Bone marrow (tissue), 2 donors: ENCODE results near the gene GPR183.
"Not testable (repeated sequence)": the region's sequence is repeated elsewhere in the genome, so short reads cannot be mapped to it uniquely, and the experiment has no call there.

ENCODE experiments used
- DNase-seq, 2 donors: peaks; one replicate each; lab custom pipeline; 2025; lab: John Stamatoyannopoulos, UW

GPR183 gene

DNA sequence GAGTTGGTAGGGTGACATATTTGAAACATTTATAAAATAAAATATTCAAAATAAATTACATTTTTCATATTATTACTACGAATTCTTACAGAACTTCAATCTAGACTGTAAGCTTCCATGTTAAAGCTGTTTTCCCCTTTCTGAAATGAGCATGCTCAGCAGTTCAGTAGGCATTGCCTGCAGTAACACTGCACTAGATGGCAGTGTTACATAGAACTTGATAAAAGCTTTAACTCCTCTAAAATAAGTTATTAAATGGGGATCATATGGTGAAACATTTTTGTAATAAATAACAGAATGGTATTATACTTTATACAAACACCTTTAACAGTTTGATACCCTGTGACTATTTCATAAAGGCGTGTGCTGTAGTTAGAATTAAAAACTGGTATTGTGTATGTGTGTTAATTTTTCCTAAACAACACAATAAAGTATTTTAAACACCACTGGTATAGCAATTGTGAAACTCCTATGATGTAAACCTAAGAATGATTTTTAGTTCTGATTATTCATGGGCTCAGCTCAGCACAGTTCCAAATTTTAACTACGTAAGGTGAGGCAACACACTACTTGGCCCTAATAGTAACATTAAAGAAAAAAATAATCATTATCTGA is 37.5 kb downstream of the GPR183 start:
- DNase-seq, result peak in 1 of 2 donors; percentile 56

DNA sequence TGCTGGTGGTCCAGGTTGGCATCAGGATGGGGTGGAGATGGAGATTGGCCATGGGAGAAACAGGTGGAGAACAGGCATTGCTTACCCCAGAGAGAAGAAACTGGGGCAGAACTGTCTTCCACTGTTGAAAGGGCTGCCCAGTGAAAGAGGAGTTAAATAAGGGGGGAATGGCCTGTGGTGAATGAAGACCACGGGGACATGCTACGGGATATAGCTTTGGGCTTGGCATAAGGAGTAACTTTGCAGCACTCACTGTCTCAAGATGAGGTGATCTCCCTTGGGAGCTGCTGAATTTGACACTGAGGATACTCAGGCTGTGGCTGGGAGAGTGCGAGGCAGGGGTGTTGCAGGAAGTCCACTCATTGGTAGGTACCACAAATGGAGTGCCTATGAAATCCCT is 38.4 kb downstream of the GPR183 start:
- DNase-seq, result no peak

DNA sequence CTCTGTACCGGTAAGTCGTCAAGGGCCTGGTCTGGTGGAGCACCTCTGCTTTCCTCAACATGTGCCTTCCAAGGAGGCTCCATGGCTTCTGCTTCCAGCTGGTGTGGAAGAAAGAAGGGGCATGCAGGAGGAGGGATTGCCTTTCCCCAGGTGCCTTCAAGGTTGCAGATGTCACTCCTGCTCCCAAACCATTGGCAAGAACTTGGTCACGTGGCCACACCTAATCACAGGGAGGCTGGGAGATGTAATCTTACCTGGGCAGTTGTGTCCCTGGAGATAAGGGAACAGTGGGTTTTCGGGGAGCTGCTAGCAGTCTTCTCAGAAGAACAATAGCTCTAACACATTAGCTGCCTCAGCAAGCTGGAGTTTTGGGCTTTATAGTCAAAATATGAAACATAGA is 39.3 kb downstream of the GPR183 start:
- DNase-seq, result no peak

DNA sequence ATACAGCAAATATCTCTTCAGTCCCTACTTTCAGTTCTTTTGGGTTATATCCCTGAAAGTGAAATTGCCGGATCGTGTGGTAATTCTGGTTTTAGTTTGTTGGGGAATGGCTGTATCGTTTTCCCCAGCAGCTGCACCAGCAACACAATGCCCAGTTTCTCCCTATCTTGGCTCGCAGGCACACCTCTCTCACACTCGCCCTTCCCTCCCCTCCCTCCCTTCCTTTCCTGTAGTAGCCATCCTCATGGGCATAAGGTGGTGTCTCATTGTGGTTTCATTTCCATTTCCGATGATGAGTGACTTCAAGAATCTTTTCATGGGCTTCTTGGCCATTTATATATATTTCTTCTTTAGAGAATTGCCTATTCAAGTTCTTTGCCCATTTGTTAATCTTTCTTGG is 40.4 kb downstream of the GPR183 start:
- DNase-seq, result no peak

DNA sequence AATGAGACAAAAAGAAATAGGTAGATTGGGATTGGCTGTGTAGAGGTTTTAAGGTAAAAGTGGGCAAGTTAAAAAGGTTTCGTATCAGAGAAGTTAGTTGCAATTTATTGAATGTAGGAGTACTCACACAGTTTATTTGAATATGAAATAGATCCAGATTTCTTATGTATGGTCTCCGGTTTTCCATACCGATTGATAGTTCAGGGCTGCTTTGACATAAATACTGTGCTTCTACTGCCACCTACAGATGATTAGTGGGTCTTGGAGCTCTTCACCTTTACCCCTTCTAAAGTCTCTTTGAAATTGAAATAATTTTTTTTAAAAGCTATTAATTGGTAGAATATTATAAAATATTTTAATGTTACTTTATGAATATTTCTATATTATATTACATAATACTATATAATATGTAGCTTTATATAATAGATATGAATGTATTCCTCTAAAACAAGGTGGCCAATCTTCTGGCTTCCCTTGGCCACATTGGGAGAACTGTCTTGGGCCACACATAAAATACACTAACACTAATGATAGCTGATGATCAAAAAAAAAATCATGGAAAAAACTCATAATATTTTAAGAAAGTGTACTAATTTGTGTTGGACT is 41.3 kb downstream of the GPR183 start:
- DNase-seq, result peak in 1 of 2 donors; percentile 44

DNA sequence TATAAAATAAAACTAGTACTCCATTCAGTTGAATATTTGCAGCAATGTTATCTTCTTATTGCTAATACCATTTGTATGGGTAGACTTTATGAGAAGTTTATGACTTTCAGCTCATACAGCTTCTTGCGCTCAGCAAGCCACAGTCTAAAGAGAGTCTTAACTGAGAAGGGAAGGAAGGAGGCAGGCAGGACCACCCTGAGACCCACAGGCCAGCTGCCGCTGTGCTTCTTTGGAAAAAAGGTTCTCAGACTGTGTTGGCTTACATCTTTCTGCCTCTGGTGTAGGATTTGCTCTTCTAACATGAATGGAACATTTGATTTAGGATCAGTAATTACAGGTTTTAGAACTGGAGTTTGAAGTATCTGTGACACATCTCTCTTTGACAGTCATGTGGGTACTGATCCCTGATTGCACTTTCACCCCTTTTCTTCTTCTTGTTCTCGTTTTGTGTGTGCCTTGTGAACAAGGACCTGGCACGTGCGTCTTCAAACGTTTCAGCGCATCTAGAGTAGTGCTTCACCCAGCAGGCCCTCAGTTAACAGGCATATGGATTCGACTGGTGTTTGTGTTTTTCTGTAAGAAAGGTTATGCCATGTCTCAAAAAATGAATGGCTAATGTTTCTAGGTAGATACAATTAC is 41.9 kb downstream of the GPR183 start:
- DNase-seq, result no peak

DNA sequence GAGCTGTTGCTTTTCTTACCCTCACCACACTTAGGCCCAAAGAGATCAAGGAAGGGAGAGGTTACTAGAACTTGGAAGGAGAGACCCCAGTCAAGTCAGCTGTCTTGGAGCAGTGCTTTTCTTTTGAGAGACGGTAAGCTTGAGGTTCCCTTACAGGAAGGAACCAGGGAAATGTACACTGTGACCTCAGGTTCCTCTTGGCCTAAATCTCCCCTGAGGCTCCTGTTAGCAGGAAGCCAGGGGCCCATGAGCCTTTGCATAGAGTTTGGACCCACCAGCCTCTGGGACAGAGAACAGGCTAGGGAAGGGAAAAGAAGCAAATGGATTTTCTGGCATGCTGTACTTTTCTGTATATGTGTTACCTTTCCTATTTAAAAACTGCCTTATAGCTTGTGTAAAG is 43.1 kb downstream of the GPR183 start:
- DNase-seq, result peak in 1 of 2 donors; percentile 30

DNA sequence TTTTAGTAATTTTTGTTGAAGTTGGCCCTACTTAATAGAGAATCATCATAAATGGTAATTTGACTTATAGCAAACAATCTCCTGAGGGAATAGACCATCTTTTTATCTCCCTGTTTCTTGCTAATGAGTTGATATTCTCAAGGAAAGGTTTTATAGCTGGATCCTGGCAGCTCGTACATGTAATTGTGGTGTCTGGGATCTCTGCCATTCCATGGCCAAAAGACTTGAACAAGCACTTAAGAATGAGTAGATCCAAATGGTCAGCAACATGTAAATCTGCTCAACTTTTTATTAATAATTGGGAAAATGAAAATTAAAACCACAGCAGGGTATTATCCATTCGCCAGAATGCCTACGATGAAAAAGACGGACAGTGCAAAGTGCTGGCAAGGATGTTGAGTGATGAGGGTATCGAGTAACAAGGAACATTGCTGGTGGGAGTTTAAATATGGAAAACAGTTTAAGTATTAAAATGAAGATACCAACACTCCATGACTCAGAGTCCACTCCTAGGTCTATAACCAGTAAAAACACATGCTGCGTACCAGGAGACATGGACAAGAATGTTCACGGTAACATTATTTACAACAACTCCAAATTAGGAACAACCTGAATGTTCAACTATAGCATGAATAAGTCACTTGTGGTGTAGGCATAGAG is 43.9 kb downstream of the GPR183 start:
- DNase-seq, result no peak

DNA sequence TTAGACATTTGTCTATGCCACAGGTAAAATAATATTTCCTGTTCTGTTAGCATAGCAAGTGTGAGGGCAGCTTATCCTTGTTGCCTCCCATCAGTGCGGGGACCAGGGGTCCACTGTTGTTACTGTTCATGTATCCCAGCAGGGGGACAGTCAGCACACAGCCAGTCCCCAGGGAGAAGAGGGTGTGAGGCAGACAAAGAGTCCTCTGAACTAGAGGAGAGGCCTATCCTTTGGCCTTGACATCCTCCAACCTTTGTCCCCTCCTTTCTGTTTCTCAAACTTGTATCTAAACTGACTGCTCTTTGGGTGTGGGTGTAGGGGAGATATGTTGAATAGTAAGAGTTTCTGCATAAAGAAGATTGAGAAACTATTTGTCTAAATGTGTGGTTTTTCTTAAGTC is 46.1 kb downstream of the GPR183 start:
- no peak for DNase-seq

DNA sequence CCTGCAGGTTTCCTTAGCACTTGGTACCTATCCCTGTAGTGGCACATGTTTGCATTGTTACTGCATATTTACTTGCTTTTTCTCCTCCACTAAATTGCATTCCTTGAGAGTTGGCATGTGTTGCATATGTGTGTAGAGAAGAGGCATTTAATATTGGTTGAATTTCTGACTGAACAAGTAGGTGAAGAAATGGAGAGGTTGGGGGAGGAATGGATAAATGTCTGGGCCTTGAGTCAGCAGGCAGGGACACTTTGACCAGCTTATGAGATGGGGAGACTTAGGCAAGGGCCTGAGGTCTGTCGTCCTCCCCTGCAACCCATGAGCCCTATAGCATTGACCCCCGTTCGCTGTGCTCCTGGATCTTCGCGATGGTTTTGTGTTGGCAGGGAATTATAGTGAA is 47.0 kb downstream of the GPR183 start:
- DNase-seq, result no peak

DNA sequence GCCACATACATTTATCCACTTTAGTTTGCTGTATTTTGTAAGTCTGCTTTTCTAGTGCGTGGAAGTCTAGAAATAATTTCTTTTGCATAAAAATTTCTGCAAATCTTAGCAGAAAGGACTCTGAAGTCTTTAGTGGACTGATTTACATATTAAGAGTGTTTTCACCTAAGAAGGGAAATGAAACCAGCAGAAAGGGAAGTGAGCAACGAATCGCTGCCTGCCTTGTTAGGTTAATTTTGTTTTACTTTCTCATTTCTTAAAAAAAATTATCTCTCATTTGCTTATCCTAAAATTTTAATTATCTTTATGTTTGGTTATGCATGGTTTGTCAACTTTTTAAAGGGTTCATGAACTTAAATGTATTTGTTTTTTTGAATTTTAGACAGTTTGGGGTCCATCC is 48.3 kb downstream of the GPR183 start:
- peak in 1 of 2 donors; percentile 59 for DNase-seq

DNA sequence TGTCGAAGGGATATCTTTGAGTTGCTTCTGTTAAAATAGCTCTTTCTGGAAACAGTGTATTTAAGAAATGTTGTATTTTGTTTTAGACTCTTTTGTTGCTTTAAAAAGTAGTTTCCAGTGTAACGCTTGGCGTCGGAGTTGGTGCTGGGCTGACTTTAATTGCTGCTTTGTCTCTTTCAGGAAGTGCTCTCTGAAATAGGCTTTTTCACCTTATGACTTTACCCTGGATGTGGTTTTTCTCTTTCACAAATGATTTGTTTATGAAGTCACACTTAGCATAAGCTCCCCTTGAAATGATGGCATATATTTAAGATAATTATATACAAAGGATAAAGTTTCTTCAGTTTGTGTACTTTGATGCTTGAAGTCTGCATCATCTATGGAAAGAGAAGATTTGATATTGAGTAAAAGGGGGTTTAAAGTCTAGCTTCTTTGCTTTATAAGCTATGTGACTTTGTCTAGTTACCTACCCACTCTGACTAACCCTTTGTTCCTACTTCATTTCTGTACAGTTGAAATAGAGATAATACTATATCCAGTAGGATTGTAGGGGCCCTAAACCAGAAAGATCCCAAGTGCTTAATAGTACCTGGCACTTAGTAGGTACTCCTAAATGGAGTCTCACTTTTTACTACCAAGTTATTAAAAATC is 48.9 kb downstream of the GPR183 start, which contains the start of gene GPR18:
Gene GPR18, minus strand, starts transcription at position 170 of the 651 bp plus-strand sequence. CDS start 2,507 bp downstream, outside the sequence.
- DNase-seq, result peak in 1 of 2 donors; percentile 27

DNA sequence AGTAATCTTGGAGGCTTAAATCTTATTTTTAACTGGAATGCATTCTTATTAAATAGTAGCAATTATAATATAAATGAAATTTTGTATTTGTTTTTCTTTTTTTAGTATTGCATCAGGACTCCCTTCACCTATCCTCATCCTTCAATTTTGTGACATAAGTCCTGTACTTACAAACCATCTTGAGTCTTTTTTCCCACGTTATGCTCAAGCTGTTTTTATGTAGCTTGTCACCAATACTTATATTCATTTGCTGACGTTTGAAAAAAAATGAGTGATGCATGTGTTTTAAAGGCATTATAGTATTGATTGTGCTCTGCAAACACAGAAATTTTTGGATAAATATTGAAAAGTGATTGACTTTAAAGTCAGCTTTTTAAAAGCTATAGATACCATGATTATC is 49.9 kb downstream of the GPR183 start:
- no peak for DNase-seq

DNA sequence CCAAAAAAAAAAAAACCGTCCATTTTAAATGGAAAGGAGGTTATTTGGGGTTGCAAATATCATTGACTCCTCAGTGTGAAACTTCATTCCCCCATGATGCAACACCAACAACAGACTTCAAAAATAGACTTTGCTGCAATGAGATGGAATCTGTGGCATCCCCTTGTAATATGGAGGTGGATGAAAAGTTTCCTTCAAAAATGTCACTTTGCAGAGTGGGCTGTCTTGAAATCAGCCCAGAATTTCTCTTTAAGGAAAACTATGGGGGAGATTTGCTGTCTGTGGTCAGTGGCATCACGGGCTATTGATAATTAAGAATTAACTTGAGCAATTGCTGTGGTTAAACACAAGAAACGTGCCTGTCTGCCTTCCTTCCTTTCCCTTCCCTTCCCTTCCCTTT is 50.5 kb downstream of the GPR183 start:
- DNase-seq, result no peak

DNA sequence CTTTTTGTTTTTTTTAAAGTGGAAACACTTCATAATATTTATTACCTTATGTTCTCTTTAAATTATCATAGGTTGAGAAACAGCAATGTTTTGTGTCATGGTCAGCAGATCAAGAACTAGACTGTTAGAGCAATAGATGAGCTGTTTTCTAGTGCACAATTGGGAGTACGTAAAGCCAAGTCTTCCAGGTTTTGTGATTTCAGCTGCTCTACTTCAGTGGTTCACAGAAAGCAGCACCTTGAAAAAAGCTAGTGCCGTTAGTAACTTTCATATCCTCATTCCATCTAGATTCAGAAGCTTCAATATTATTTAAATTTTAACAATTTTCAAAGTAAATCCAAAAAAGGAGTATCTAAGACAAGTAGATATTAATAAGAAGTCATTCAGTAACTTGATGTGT is 50.9 kb downstream of the GPR183 start:
- DNase-seq, result no peak

DNA sequence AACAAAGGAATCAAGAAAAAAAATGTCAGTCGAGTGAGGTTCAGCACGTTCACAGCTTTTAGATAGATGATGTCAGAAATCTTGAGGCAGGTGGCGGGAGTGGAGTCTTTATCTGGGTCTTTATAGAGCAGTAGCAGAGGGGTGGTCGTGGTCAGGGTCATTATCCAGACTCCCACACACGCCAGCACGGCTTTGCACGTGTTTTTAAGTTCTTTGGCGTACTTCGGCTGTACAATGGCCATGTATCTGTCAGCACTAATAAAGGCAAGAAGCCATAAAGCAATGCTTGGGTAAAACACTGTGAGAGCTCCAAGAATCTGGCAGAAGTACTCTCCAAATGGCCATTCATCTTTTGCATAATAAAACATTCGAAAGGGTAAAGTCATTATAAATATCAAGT is 51.9 kb downstream of the GPR183 start:
- DNase-seq, result no peak

DNA sequence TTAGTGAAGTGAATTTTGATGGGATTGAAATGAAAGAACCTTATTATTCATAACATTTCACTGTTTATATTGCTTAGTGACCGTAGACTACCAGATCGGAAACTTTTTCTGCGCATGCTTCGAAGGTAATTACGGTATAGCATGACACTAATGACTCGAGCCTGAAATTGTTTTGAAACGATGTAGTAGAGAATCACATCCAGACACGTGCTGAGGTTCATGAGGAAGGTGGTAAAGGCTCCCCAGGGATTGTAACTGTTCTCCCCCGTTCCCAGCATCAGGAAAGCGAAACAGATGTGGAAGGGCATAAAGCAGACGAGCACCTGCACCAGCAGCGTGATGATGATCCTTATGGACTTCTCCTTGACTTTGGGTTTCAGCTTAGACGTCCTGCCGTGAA is 52.4 kb downstream of the GPR183 start:
- no peak for DNase-seq

DNA sequence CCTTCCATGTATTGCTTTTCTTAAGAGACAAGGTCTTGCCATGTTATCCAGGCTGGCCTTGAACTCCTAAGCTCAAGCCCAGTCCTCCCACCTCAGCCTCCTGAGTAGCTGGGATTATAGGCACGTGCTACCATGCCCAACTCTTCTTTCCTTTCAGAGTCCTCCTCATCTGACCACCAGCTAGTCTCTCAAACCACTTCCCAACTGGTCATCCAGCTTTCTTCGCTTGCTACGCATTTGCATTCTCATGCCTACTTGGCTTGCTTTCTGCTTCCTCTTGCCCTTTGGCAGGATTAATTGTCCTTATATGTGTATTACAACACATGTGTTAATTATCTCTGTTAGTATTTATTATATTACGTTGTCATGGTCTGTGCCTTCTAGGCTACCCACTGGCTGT is 55.3 kb downstream of the GPR183 start:
- DNase-seq, result no peak

DNA sequence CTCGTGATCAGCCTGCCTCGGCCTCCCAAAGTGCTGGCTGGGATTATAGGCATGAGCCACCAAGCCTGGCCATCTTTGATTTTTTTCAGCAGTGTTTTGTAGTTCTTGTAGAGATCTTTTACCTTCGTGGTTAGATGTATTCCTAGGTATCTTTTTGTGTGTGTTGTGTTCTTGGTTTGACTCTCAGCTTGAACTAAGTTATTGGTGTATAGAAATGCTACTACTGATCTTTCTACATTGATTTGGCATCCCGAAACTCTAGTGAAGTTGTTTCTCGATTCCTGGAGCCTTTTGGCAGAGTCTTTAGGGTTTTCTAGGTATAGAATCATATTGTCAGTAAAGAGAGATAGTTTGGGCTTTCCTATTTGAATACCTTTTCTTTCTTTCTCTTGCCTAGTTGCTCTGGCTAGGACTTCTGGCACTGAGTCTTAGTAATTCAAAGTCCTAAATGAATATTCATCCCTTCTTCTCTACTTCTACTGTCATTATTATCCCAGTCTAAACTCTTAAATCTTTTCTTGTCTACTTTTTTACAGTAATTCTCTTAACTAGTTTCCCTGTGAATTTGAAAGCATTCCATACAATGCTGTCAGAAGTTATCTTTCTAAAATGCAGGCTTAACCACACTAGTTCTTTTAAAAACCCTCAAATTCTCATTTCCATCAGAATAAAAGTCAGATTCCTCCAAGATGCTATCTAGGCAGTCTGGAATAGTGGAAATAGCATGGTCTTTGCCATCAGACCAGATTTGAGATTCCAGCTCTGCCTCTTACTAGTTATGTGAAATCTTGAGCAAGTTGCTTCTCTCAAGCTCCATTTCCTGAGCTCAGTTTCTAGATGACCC is 56.0 kb downstream of the GPR183 start:
- DNase-seq, result no peak

DNA sequence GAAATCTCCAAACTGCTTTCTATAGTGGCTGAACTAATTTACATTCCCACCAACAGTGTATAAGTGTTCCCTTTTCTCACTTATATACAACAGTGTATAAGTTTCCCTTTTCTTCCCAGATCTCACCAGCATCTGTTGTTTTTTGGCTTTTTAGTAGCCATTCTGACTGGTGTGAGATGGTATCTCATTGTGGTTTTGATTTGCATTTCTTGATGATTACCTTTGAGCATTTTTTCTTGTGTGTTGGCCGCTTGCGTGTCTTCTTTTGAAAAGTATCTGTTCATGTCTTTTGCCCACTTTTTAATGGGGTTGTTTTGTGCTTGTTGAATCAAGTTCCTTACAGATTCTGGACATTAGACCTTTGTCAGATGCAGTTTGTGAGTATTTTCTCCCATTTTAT is 57.6 kb downstream of the GPR183 start:
- not testable (repeated sequence) for DNase-seq

DNA sequence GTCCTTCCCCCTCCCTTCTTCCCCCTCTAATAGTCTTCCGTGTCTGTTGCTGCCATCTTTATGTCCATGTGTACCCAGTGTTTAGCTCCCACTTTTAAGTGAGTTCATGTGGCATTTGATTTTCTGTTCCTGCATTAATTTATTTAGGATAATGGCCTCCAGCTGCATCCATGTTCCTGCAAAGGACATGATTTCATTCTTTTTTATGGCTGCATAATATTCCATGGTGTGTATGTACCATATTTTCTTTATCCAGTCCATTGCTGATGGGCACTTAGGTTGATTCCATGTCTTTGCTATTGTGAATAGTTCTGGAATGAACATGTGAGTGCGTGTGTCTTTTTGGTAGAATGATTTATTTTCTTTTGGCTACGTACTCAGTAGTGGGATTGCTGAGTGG is 58.0 kb downstream of the GPR183 start:
- not testable (repeated sequence) for DNase-seq

DNA sequence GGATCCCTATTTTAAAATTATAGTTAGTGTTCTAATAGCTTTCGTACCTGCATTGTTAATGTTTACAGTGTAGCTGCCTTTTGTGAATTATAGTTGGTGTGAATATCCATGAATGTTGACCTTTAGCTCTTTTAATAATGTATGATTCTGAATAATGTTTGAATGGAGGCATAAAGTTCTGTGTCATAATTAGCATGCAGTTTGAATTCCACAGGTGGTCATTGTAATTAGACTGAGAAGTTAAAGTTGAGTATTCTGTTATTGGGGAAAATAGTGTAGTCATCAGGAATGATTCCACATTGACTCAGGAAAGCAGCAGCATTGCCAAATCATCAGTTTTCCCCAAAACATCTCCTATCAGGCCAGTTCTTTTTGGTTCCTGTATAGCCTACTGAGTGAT is 61.1 kb downstream of the GPR183 start:
- DNase-seq, result no peak
